Central memory CD8-positive, alpha-beta T cell (primary cell): ENCODE data around the gene NKD2.
A peak's percentile ranks its signal among the peaks of the same experiment; 100 is the strongest.

Experiments used
- ATAC-seq: fragments of 150-1000 bp; cut with Tn5 transposase; replicated peaks from 2 replicates; pipeline ENCODE4 v1.10.0; 2022; ENCODE audit warnings: mild to moderate bottlenecking, moderate FRiP score, moderate number of reproducible peaks; ENCODE audit not compliant: poor library complexity, severe bottlenecking; ENCODE audit errors: extremely low read depth
- DNase-seq, 2 donors: peaks; one replicate each; pipeline ENCODE4 v3.0.0; 2021; ENCODE audit warnings: low spot score in 2 of 2
- H3K27ac Mint-ChIP-seq: one replicate; pipeline ENCODE4 v1.8.0; 2022; ENCODE audit warnings: low read depth, mild to moderate bottlenecking, moderate library complexity, mixed read lengths
- H3K27me3 Mint-ChIP-seq: one replicate; pipeline ENCODE4 v1.8.0; 2022; ENCODE audit warnings: mixed read lengths
- H3K36me3 Mint-ChIP-seq: one replicate; pipeline ENCODE4 v1.8.0; 2022; ENCODE audit warnings: mild to moderate bottlenecking, moderate library complexity, mixed read lengths; ENCODE audit not compliant: insufficient read depth
- H3K4me1 Mint-ChIP-seq: one replicate; pipeline ENCODE4 v1.8.0; 2022; ENCODE audit warnings: mixed read lengths
- H3K4me3 Mint-ChIP-seq: one replicate; pipeline ENCODE4 v1.8.0; 2022; ENCODE audit warnings: mild to moderate bottlenecking, moderate library complexity, mixed read lengths
- H3K9me3 Mint-ChIP-seq: one replicate; pipeline ENCODE4 v1.8.0; 2022; ENCODE audit warnings: mixed read lengths

The NKD2 gene

DNA sequence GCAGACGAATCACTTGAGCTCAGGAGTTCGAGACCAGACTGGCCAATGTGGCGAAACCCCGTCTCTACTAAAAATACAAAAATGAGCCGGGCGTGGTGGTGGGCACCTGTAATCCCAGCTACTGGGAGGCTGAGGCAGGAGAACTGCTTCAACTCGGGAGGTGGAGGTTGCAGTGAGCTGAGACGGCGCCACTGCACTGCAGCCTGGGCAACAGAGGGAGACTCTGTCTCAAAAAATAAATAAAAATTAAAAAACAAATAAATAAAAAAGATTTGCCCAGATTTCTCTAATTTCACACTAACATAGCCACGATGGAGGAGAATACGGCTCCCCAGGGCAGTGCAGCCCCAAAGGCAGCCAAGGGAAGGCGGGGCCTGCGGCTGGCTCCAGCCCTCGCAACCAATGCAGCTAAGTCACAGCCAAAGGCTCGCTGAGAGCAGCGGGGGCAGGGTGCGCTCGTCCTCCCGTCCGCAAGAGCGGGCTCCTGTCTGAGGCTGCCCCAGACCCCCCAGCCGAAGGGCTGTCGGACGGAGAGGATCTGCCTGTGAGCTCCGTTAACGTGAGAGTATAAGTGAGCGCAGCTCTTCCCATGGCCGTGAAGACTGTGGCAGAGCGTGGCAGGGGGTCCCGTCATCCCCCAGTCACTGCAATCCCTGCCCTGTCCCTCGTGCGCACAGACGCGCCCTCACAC is 59.7 kb downstream of the NKD2 start:
- H3K27me3 Mint-ChIP-seq: no peaks in the 10 kb centered on the region

DNA sequence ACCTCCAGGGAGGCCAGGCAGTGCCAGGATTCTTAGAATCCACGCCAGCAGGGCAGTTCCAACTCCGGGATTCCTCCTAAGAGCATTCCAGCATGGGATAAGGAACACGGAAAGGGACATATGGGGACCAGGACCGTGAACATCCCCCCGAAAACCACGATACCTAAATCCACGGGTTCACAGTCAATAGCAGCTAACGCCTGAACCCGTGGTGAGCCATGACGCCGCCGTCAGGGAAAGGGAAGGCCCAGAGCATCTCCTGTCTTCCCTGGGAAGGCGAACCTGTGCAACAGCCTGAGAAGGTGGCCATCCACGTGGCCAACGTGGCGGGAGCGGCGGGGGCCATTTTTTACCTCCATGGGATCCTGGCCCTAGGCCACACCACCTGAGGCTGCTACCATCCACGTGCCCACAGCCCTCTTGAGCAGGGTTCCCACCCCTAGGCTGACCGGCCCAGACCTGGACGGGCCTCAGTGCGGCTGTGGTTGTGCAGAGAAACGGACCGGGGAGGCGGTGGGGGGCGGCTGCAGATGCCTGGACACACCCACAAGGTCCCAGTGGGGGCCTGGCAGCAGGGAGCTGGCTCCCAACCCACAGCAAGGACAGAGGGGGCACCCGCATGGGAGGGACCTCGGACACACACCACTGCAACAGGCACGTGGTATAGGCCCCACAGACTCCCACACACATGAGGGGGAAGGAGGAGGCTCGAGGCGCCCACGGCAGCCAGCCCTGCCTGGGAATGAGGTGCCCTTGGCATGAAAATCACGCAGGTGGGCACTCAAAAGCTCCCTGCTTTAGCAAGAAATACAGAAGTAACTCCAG is 60.5 kb downstream of the NKD2 start:
- Mint-ChIP-seq H3K27ac (no peak overlapping the region), H3K4me1 (no peaks in the 10 kb centered on the region), H3K36me3 (peaks cover 2% of the 10 kb centered on the region), H3K9me3 (no peaks in the 10 kb centered on the region), H3K4me3 (no peak overlapping the region), H3K27me3 (no peaks in the 10 kb centered on the region)
- no peak for DNase-seq
- no peak for ATAC-seq

More for the DNA sequence above, 59.7 kb downstream of the NKD2 start:
- no peak for ATAC-seq
- DNase-seq: no peak
- H3K9me3 Mint-ChIP-seq: no peaks in the 10 kb centered on the region
- H3K4me3 Mint-ChIP-seq: no peak overlapping the region
- H3K27ac Mint-ChIP-seq: no peak overlapping the region
- H3K4me1 Mint-ChIP-seq: no peaks in the 10 kb centered on the region
- H3K36me3 Mint-ChIP-seq: peaks cover 2% of the 10 kb centered on the region

DNA sequence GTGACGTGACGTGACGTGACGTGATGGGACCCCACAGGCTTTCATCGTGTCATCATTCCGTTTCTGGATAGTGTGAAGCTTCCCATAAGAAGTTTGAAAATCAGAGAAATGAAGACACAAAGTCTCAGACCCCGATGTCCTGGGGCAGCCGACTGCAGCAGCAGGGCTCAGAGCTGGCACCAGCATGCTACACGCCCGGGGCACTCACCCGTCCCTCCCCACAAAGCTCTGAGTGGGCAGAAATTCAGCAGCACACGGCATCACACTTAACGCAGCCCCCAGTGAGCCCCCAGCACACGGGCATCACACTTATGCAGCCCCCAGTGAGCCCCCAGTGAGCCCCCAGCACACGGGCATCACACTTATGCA is 61.1 kb downstream of the NKD2 start:
- H3K27ac Mint-ChIP-seq: no peak overlapping the region
- ATAC-seq: no peak
- H3K36me3 Mint-ChIP-seq: peaks cover 4% of the 10 kb centered on the region
- no peaks in the 10 kb centered on the region for H3K9me3 Mint-ChIP-seq
- no peaks in the 10 kb centered on the region for H3K27me3 Mint-ChIP-seq
- no peaks in the 10 kb centered on the region for H3K4me1 Mint-ChIP-seq
- no peak for DNase-seq
- H3K4me3 Mint-ChIP-seq: no peak overlapping the region

DNA sequence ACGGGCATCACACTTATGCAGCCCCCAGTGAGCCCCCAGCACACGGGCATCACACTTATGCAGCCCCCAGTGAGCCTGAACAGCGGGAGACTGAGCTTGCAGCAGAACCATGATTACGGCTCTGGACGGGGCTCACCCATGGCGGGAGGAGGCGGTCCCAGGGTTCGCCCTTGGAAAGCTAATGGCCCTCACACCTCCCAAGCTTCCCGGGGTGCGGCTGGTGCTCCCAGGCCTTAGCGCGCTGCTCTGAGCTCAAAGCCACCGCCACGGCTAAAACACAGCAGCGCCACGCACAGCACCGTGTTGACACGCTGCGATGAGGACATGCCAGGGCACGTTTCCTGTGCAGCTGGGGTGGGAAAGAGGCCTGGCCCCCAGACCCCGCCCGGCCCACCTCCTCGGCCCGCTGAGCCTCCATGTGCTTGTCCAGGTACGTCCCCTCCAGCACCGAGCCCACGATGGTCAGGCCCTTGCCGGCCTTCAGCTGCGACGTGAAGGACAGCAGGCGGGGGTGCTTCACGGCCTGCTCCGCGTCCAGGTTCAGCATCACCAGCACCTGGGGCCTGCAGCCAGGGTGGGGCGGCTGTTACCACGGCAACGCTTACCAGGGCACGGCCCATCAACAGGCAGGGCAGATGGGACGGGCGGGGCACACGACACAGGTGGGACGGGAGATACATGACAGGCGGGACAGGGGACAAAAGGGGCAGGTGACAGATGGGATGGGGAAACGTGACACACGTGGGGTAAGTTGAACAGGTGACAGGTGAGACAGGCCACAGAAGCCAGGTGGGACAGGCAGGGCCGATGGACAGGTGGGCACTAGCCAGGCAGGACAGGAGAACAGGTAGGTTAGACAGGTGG is 64.9 kb downstream of the NKD2 start:
- Mint-ChIP-seq H3K9me3 (no peaks in the 10 kb centered on the region), H3K4me3 (no peak overlapping the region), H3K4me1 (no peaks in the 10 kb centered on the region), H3K27me3 (no peaks in the 10 kb centered on the region), H3K36me3 (peaks cover 12% of the 10 kb centered on the region), H3K27ac (peak overlapping the region; percentile 38)
- ATAC-seq: no peak
- no peak for DNase-seq

DNA sequence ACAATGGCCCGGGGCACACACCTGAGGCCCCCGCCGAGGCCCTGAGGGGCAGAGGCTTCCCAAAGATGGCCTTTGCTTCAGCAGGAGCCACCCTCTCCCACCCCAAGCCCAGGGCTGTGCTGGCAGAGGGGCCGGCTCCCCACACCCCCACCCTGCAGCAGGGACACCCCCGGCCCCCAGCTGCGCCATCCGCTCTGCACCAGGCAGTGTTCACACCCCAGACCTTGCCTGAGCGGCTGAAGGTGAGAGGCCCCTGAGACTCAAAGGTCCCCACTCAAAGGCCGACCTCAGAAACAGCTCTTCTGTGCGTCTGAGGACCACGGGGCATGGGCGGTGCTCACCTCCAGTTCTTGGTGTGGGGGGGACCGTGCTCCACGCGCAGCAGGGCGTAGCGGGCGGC is 65.6 kb downstream of the NKD2 start:
- Mint-ChIP-seq H3K9me3 (no peaks in the 10 kb centered on the region), H3K27ac (peak overlapping the region; percentile 38), H3K36me3 (peaks cover 14% of the 10 kb centered on the region), H3K4me1 (no peaks in the 10 kb centered on the region), H3K4me3 (no peak overlapping the region), H3K27me3 (no peaks in the 10 kb centered on the region)
- DNase-seq (no peak), ATAC-seq (no peak)

DNA sequence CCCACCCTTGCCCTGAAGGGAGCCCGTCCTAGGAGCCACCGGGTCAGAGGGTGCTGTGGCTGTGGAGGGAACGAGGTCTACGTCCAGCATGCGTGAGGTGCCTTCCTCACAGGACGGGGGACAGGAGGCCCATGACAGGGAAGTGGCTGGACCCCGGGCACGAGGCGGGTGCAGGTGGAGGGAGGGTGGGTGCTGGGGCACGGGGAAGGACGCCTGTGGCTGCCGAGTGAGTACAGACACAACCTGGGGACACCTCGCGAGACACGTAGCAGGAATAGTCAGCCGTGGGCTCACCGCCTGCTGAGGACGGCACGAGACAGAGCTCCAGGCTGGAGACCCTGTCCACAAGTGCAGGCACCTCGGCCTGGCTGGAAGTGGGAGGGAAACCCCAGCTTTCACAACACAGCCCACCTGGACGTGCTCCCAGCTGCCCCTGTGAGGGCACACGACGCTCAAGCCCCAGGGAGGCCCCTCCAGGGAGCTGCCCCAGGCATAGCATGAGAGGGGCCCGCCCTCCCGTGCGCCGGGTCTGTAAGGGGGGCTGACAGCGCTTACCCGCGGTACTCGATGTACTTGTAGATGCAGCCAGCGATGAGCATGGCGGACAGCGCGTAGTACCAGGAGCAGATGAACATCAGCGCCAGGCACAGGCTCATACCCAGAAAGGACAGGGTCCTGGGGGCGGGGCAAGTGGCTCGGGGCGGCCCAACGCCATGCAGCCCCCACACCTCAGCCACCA is 66.4 kb downstream of the NKD2 start:
- no peak overlapping the region for H3K4me3 Mint-ChIP-seq
- DNase-seq: no peak
- H3K27me3 Mint-ChIP-seq: no peaks in the 10 kb centered on the region
- no peak for ATAC-seq
- H3K9me3 Mint-ChIP-seq: no peaks in the 10 kb centered on the region
- H3K4me1 Mint-ChIP-seq: no peaks in the 10 kb centered on the region
- H3K36me3 Mint-ChIP-seq: peaks cover 14% of the 10 kb centered on the region
- H3K27ac Mint-ChIP-seq: no peak overlapping the region

DNA sequence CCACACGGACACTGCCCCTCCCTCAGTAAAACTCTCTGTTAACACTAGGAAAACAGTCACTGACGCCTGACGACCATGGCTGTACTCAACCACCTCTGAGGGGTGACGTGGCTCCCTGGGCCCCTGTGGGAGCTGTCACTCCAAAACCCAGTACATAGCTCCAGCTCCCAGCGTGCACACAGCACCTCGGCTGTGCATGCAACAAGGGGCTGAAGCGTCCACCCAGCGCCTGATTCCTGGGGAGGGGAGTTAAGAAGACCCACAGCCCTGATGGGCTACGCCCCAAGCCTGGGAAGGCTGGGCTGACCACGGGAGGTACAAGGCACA is 66.9 kb downstream of the NKD2 start:
- Mint-ChIP-seq H3K9me3 (no peaks in the 10 kb centered on the region), H3K27ac (no peak overlapping the region), H3K27me3 (no peaks in the 10 kb centered on the region), H3K4me1 (no peaks in the 10 kb centered on the region), H3K36me3 (peaks cover 14% of the 10 kb centered on the region), H3K4me3 (no peak overlapping the region)
- ATAC-seq (no peak), DNase-seq (no peak)

DNA sequence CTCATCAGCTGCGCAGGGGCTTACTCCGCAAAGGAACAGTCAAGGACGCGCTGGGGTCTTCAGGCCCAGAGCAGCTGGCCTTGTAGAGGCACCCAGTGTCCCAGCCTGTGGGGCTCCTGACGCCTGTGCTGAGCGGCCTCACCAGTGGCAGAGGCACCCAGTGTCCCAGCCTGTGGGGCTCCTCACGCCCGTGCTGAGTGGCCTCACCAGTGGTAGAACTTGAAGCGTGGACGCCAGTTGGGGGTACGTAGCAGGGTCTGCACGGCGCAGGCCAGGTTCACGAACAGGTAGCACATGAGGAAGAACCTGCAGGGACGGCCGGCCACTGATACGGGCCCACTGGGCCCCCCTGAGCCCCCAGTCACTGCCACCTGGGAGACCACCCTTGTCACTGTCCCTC is 67.3 kb downstream of the NKD2 start:
- H3K9me3 Mint-ChIP-seq: no peaks in the 10 kb centered on the region
- no peak for ATAC-seq
- peaks cover 17% of the 10 kb centered on the region for H3K36me3 Mint-ChIP-seq
- no peak for DNase-seq
- no peak overlapping the region for H3K27ac Mint-ChIP-seq
- peaks cover 3% of the 10 kb centered on the region for H3K4me1 Mint-ChIP-seq
- H3K27me3 Mint-ChIP-seq: no peaks in the 10 kb centered on the region
- no peak overlapping the region for H3K4me3 Mint-ChIP-seq

DNA sequence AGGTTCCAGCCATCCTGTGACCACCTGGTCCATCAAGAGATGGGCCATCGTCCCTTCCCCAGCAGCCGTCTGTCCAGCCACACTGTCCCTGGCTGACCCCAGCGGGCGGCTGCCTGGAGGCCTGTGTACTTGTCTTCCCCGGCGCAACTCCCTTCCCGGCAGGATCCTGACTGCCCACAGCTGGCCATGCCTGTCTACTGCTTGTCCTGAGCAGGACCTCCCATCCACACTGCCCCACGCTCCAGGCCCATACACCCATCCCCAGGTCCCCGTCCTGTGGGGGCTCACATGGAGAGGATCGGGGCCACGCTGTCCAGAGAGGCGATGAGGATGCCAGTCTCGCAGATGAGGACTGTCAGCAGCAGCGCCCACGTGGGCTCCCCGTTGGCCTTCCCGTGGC is 67.8 kb downstream of the NKD2 start:
- no peaks in the 10 kb centered on the region for H3K27me3 Mint-ChIP-seq
- ATAC-seq (no peak), DNase-seq (no peak)
- no peaks in the 10 kb centered on the region for H3K9me3 Mint-ChIP-seq
- no peak overlapping the region for H3K27ac Mint-ChIP-seq
- H3K4me1 Mint-ChIP-seq: peaks cover 8% of the 10 kb centered on the region
- H3K36me3 Mint-ChIP-seq: peaks cover 20% of the 10 kb centered on the region
- no peak overlapping the region for H3K4me3 Mint-ChIP-seq

DNA sequence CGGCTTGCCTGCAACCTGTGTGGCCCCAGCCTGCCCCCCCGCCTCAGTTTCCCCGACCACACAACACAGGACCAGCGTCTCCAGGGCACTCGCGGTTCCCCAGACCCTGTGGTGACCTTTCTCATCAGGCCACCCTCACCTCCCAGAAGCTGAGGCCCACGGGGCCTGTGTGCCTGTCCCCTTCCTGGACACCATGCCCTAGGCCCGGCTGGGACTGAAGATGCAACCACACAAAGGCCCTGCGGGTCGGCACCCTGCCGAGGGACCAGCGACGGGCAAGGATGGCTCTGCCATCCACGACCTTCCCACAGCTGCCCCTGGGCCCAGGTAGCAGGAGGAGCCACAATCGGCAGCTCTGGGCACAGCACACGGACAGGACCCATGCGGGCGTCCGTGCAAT is 68.4 kb downstream of the NKD2 start:
- Mint-ChIP-seq H3K27ac (no peak overlapping the region), H3K9me3 (no peaks in the 10 kb centered on the region), H3K4me3 (no peak overlapping the region), H3K27me3 (no peaks in the 10 kb centered on the region), H3K36me3 (peaks cover 20% of the 10 kb centered on the region), H3K4me1 (peaks cover 9% of the 10 kb centered on the region)
- ATAC-seq (no peak), DNase-seq (no peak)

DNA sequence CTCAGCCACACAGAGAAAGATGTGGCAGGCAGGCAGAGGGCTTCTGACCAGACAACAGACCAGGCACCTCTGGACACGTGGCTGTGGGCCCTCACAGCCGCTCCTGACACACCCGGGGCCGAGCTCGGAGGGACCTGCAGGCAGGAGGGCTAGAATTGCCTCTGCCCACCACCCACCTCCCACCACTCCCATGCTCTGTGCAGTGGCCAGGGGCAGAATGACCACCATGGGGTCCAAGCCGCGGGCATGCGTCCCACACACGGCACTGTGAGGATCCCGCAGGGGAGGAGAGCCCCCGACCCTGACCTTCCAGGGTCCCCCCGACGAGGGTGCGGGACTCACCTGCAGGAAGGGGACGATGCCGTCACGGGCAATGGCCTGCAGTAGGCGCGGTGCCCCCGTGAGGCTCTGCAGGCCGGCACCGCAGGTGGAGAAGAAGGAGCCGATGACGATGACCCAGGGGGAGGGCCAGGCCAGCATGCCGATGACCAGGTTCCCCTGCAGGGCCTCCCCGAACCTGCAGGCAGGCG is 69.0 kb downstream of the NKD2 start:
- no peaks in the 10 kb centered on the region for H3K27me3 Mint-ChIP-seq
- peaks cover 9% of the 10 kb centered on the region for H3K4me1 Mint-ChIP-seq
- H3K36me3 Mint-ChIP-seq: peaks cover 20% of the 10 kb centered on the region
- no peaks in the 10 kb centered on the region for H3K9me3 Mint-ChIP-seq
- no peak for ATAC-seq
- no peak overlapping the region for H3K27ac Mint-ChIP-seq
- DNase-seq: no peak
- H3K4me3 Mint-ChIP-seq: no peak overlapping the region

DNA sequence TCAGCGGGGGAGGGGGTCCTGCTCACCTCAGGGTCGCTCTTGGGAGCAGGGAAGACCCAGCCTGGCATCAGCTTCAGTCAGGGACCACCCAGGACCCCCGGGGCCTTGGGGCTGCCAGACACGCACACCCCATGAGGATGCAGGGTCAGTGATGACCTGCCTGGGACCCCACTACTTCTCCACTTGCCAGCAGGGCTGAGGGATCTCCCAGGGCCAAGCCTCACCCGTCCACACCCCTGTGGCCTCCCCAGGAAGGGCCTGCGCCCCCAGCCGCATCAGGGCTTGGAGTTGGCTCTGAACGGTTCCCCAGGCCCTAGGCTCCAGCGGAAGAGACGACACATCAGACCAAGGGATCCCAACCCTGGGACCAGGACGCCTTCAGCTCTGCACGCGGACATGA is 69.6 kb downstream of the NKD2 start:
- H3K27me3 Mint-ChIP-seq: no peaks in the 10 kb centered on the region
- H3K27ac Mint-ChIP-seq: no peak overlapping the region
- peaks cover 9% of the 10 kb centered on the region for H3K4me1 Mint-ChIP-seq
- no peaks in the 10 kb centered on the region for H3K9me3 Mint-ChIP-seq
- no peak for DNase-seq
- no peak for ATAC-seq
- peaks cover 20% of the 10 kb centered on the region for H3K36me3 Mint-ChIP-seq
- no peak overlapping the region for H3K4me3 Mint-ChIP-seq
